Measurements from ENCODE around the gene CDC40.

The CDC40 gene

GRCh38 chr6:110180228-110181008 is at the start of gene CDC40:
CDC40 (plus strand) TSS chr6:110180427; CDS start chr6:110180445, 18 bp downstream.
- DNase-seq, result no peak

- DNase-seq, result no peak
Observed at GRCh38 chr6:110137924-110138887, 42.0 kb upstream of the CDC40 start.

GRCh38 chr6:110139052-110139451 is 41.2 kb upstream of the CDC40 start:
- no peak for DNase-seq

- DNase-seq, result no peak
Observed at GRCh38 chr6:110140650-110141049, 39.6 kb upstream of the CDC40 start.

GRCh38 chr6:110147870-110148269 is 32.4 kb upstream of the CDC40 start:
- no peak for DNase-seq

- DNase-seq, result no peak
Observed at GRCh38 chr6:110158479-110158878, 21.7 kb upstream of the CDC40 start.

- no peak for DNase-seq
Observed at GRCh38 chr6:110170081-110170480, 10.1 kb upstream of the CDC40 start.

- no peak for DNase-seq
Observed at GRCh38 chr6:110173506-110174132, 6.6 kb upstream of the CDC40 start.

GRCh38 chr6:110178626-110179405 is 1.4 kb upstream of the CDC40 start:
- DNase-seq, result peak; percentile 74

- DNase-seq, result peak; percentile 94
Observed at GRCh38 chr6:110179406-110180227, 610 bp upstream of the CDC40 start, which contains the start of gene WASF1. WASF1 (minus strand) TSS chr6:110179670; CDS start chr6:110127601, 52,069 bp downstream.

GRCh38 chr6:110181131-110182030 is 1.2 kb downstream of the CDC40 start:
- no peak for DNase-seq

- DNase-seq, result no peak
Observed at GRCh38 chr6:110183292-110183885, 3.2 kb downstream of the CDC40 start.

- DNase-seq, result no peak
Observed at GRCh38 chr6:110185879-110186278, 5.7 kb downstream of the CDC40 start.

GRCh38 chr6:110188791-110189190 is 8.6 kb downstream of the CDC40 start:
- no peak for DNase-seq

- DNase-seq, result no peak
Observed at GRCh38 chr6:110190726-110191125, 10.5 kb downstream of the CDC40 start.

GRCh38 chr6:110191477-110191876 is 11.2 kb downstream of the CDC40 start:
- DNase-seq, result no peak

GRCh38 chr6:110195639-110196038 is 15.4 kb downstream of the CDC40 start:
- no peak for DNase-seq

- DNase-seq, result no peak
Observed at GRCh38 chr6:110196874-110197273, 16.6 kb downstream of the CDC40 start.

GRCh38 chr6:110198561-110198960 is 18.3 kb downstream of the CDC40 start:
- DNase-seq, result no peak

Data from NCI-H187 treated with DMSO at 0.1 percent for 48 hours (cell line).